Right lobe of liver (tissue), 6 donors: Measurements from ENCODE around the gene SHC4. TPM values are rescaled to one million over a fixed set of nuclear protein-coding genes. Genes with fewer than 3 reads are reported as not detected.

Experiments
- ATAC-seq, 4 donors: fragments of 200-7000 bp; cut with Tn5 transposase; one replicate each; pipeline ENCODE4 v1.9.1; 2020; ENCODE audit warnings: mild to moderate bottlenecking in 4 of 4, moderate library complexity in 4 of 4
- DNase-seq, 3 donors: peaks; one replicate each; pipeline ENCODE4 v3.0.0-alpha.2; 2020
- H3K27ac ChIP-seq, 3 donors: fragments of 200-600 bp; one replicate each; pipeline ENCODE4 v1.8.0; 2022
- H3K27me3 ChIP-seq, 2 donors: fragments of 200-600 bp; one replicate each; pipeline ENCODE4 v1.8.0; 2022
- H3K36me3 ChIP-seq, 4 donors: fragments of 200-600 bp; sonication (generic) in 1 of 4; one replicate each; pipeline versions ENCODE4 v1.5.1 to v1.8.0; 2017 to 2022; ENCODE audit warnings: control low read depth in 1 of 4
- H3K4me1 ChIP-seq, 4 donors: fragments of 200-600 bp; sonication (generic) in 1 of 4; one replicate each; pipeline versions ENCODE4 v1.5.1 to v1.8.0; 2017 to 2022; ENCODE audit warnings: control low read depth in 1 of 4
- H3K4me3 ChIP-seq, 3 donors: fragments of 200-600 bp; one replicate each; pipeline ENCODE4 v1.8.0; 2022
- H3K9me3 ChIP-seq, 4 donors: fragments of 200-600 bp; sonication (generic) in 1 of 4; one replicate each; pipeline versions ENCODE4 v1.5.1 to v1.8.0; 2017 to 2022; ENCODE audit warnings: control low read depth in 1 of 4
- CTCF ChIP-seq, 4 donors: fragments of 200-600 bp in 3 of 4; fragments of 450-650 bp in 1 of 4; IDR thresholded peaks; one replicate each; pipeline versions ENCODE4 v1.5.1 to v1.8.0; 2016 to 2022; ENCODE audit warnings: antibody characterized with exemption in 4 of 4, mild to moderate bottlenecking in 2 of 4
- POLR2A ChIP-seq: fragments of 450-650 bp; IDR thresholded peaks from one replicate; pipeline ENCODE4 v1.6.1; 2017; ENCODE audit warnings: antibody characterized with exemption, mild to moderate bottlenecking
- WGBS: methylation state at CpG from one replicate; pipeline ENCODE4 v1.1.6; 2018; ENCODE audit warnings: low coverage, low lambda C conversion rate; ENCODE audit not compliant: insufficient coverage; ENCODE audit errors: missing lambda C conversion rate; 5-methylcytosine and 5-hydroxymethylcytosine counted together
- intact Hi-C, 2 donors: fragments of 100-400 bp; cut with DNase I; formaldehyde crosslinking; loops; one replicate each; pipeline versions ENCODE4 v1.11.2 to v1.14.1; 2022
- total RNA-seq, 6 experiments: library from RNA; depleted of rRNA in 2 of 6; stranded (reverse); fragments of >200 nt in 2 of 6; fragmentation: NEBNext Ultra II Directional in 3 of 6; extraction: Animal tissue kit (Norgen Biotek cat#: 25700) in 3 of 6; gene quantifications; one replicate each; pipeline versions ENCODE4 v1.1.0 to v1.2.4, GENCODE V29; 2016 to 2023
- donor health status: DM: no; HTN: yes; CAD: no.
- donor health status: DM: no; HTN: no; CAD: no.
- donor health status: DM: no; HTN: no; CAD: no.
- donor health status: DM: no; HTN: yes; CAD: no.
- donor health status: DM: no; HTN: yes; CAD: no.

Gene SHC4
- total RNA-seq, 6 experiments from 2014 or later = 0.04 to 0.87 (median 0.04) TPM; not detected in 3

GRCh38 chr15:48992545-48992944 lies 28.8 kb upstream of the SHC4 start:
- intact Hi-C loops = no loop called here
- 88% methylated on average over 1 of the region's 1 CpG for WGBS
- ATAC-seq = peak in 3 of 4 donors; percentile 40 to 45 (median 43)
- Histone ChIP-seq H3K27ac (no peak overlapping the region), H3K9me3 (no peaks in the 10 kb centered on the region), H3K36me3 (peaks cover 0 to 45% (median 7%) of the 10 kb centered on the region in 4 donors), H3K27me3 (no peaks in the 10 kb centered on the region), H3K4me1 (peaks cover 0 to 4% (median 0%) of the 10 kb centered on the region in 4 donors), H3K4me3 (no peak overlapping the region)
- TF ChIP-seq CTCF (IDR thresholded peaks at IDR 0.05) = no peak
- no peak for DNase-seq

GRCh38 chr15:48992096-48992495 lies 28.4 kb upstream of the SHC4 start:
- intact Hi-C loops = no loop called here
- H3K36me3 ChIP-seq = peaks cover 0 to 41% (median 7%) of the 10 kb centered on the region in 4 donors

GRCh38 chr15:48989170-48989569 lies 25.5 kb upstream of the SHC4 start:
- no peaks in the 10 kb centered on the region for H3K27me3 ChIP-seq
- no peaks in the 10 kb centered on the region for H3K9me3 ChIP-seq
- DNase-seq (no peak), ATAC-seq (no peak)
- intact Hi-C loops = no loop called here
- 68% methylated on average over 1 of the region's 1 CpG for WGBS
- peaks cover 0 to 18% (median 6%) of the 10 kb centered on the region in 4 donors for H3K36me3 ChIP-seq
- TF ChIP-seq POLR2A (no peak), CTCF (IDR thresholded peaks at IDR 0.05) (no peak)
- H3K4me1 ChIP-seq = peaks cover 0 to 37% (median 5%) of the 10 kb centered on the region in 4 donors
- H3K27ac ChIP-seq = no peak overlapping the region
- no peak overlapping the region for H3K4me3 ChIP-seq

More at GRCh38 chr15:48992096-48992495, 28.4 kb upstream of the SHC4 start:
- Histone ChIP-seq H3K27ac (no peak overlapping the region), H3K27me3 (no peaks in the 10 kb centered on the region), H3K9me3 (no peaks in the 10 kb centered on the region), H3K4me3 (no peak overlapping the region), H3K4me1 (peaks cover 0 to 8% (median under 1%) of the 10 kb centered on the region in 4 donors)
- ATAC-seq = no peak
- 97% methylated on average over 6 of the region's 6 CpGs for WGBS
- no peak for DNase-seq
- TF ChIP-seq CTCF (IDR thresholded peaks at IDR 0.05) (no peak), POLR2A (no peak)

- DNase-seq (no peak), ATAC-seq (peak; percentile 71 to 85 (median 80))
- Histone ChIP-seq H3K27ac (peak overlapping the region in 2 of 3 donors; percentile 23 to 50), H3K27me3 (no peaks in the 10 kb centered on the region), H3K9me3 (no peaks in the 10 kb centered on the region), H3K4me3 (no peak overlapping the region), H3K36me3 (peaks cover 0 to 10% (median 4%) of the 10 kb centered on the region in 4 donors), H3K4me1 (peaks cover 0 to 45% (median 5%) of the 10 kb centered on the region in 4 donors)
- TF ChIP-seq CTCF (IDR thresholded peaks at IDR 0.05) (no peak), POLR2A (no peak)
- intact Hi-C loops = no loop called here
Observed at GRCh38 chr15:48987142-48987541, 23.4 kb upstream of the SHC4 start.

- no peaks in the 10 kb centered on the region for H3K9me3 ChIP-seq
- no peak for TF ChIP-seq POLR2A
- no peak for TF ChIP-seq CTCF (IDR thresholded peaks at IDR 0.05)
- no peaks in the 10 kb centered on the region for H3K27me3 ChIP-seq
- intact Hi-C loops = no loop called here
- peaks cover 0 to 51% (median 5%) of the 10 kb centered on the region in 4 donors for H3K4me1 ChIP-seq
- H3K4me3 ChIP-seq = no peak overlapping the region
- 45% methylated on average over 5 of the region's 5 CpGs for WGBS
- DNase-seq = no peak
- peak overlapping the region in 1 of 3 donors; percentile 36 for H3K27ac ChIP-seq
- peak; percentile 61 to 75 (median 66) for ATAC-seq
- H3K36me3 ChIP-seq = peaks cover 0 to under 1% (median under 1%) of the 10 kb centered on the region in 4 donors
Observed at GRCh38 chr15:48986240-48986639, 22.5 kb upstream of the SHC4 start.
